GM23338 (cell line): ENCODE measurements around the gene BICRA.

Source experiments
- CREB1 ChIP-seq: fragments of 250-450 bp; sonication (Bioruptor Pico); IDR thresholded peaks from 2 replicates; pipeline ENCODE4 v1.5.0; 2020; ENCODE audit warnings: low read depth, mild to moderate bottlenecking, moderate library complexity
- EZH2 ChIP-seq: fragments of 200-600 bp; sonication (generic); IDR thresholded peaks from one replicate; pipeline ENCODE4 v1.8.0; 2017; ENCODE audit warnings: antibody characterized with exemption, mild to moderate bottlenecking, low read depth; ENCODE audit not compliant: unreplicated experiment
- EZH2phosphoT487 ChIP-seq: fragments of 200-600 bp; sonication (generic); IDR thresholded peaks from one replicate; pipeline ENCODE4 v1.8.1; 2018; ENCODE audit warnings: antibody characterized with exemption; ENCODE audit not compliant: unreplicated experiment
- JUNB ChIP-seq: IDR thresholded peaks from one replicate; pipeline ENCODE4 v1.6.1; 2016; ENCODE audit warnings: antibody characterized with exemption; ENCODE audit not compliant: unreplicated experiment
- NANOG ChIP-seq: IDR thresholded peaks from 2 replicates; pipeline ENCODE4 v1.6.1; 2016; ENCODE audit warnings: antibody characterized with exemption, borderline replicate concordance
- POLR2AphosphoS5 ChIP-seq: IDR thresholded peaks from 2 replicates; pipeline ENCODE4 v1.6.1; 2016; ENCODE audit warnings: antibody characterized with exemption, low read depth
- STAT1 ChIP-seq: IDR thresholded peaks from one replicate; pipeline ENCODE4 v1.6.1; 2016; ENCODE audit warnings: antibody characterized with exemption; ENCODE audit not compliant: unreplicated experiment
- ZNF114 ChIP-seq: fragments of 250-450 bp; sonication (Bioruptor Pico); IDR thresholded peaks from 2 replicates; pipeline ENCODE4 v1.5.0; 2020; ENCODE audit warnings: mild to moderate bottlenecking, moderate library complexity
- ZNF331 ChIP-seq: fragments of 250-450 bp; sonication (Bioruptor Pico); IDR thresholded peaks from 2 replicates; pipeline ENCODE4 v1.5.0; 2020; ENCODE audit warnings: low read depth, mild to moderate bottlenecking, moderate library complexity
- ZNF462 ChIP-seq: fragments of 250-450 bp; sonication (Bioruptor Pico); IDR thresholded peaks from 2 replicates; pipeline ENCODE4 v1.5.0; 2020; ENCODE audit warnings: mild to moderate bottlenecking, moderate library complexity
- TF ChIP-seq, protein P1 (sequence below), 2 experiments: fragments of 200-600 bp in 1 of 2; sonication (generic) in 1 of 2; conservative IDR thresholded peaks; 2 replicates each; pipeline versions ENCODE4 v1.5.1 to v1.6.1; 2016 to 2017; ENCODE audit warnings: antibody characterized with exemption in 2 of 2, low read depth in 2 of 2, mild to moderate bottlenecking in 2 of 2, moderate library complexity in 1 of 2
- TF ChIP-seq, protein P2 (sequence below): IDR thresholded peaks from one replicate; pipeline ENCODE4 v1.6.1; 2018; ENCODE audit warnings: antibody characterized with exemption; ENCODE audit not compliant: unreplicated experiment
- TF ChIP-seq, protein P3 (sequence below): IDR thresholded peaks from 2 replicates; pipeline ENCODE4 v1.6.1; 2016; ENCODE audit warnings: antibody characterized with exemption

- TF ChIP-seq, protein P1, sequence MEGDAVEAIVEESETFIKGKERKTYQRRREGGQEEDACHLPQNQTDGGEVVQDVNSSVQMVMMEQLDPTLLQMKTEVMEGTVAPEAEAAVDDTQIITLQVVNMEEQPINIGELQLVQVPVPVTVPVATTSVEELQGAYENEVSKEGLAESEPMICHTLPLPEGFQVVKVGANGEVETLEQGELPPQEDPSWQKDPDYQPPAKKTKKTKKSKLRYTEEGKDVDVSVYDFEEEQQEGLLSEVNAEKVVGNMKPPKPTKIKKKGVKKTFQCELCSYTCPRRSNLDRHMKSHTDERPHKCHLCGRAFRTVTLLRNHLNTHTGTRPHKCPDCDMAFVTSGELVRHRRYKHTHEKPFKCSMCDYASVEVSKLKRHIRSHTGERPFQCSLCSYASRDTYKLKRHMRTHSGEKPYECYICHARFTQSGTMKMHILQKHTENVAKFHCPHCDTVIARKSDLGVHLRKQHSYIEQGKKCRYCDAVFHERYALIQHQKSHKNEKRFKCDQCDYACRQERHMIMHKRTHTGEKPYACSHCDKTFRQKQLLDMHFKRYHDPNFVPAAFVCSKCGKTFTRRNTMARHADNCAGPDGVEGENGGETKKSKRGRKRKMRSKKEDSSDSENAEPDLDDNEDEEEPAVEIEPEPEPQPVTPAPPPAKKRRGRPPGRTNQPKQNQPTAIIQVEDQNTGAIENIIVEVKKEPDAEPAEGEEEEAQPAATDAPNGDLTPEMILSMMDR (conservative IDR thresholded peaks at IDR 0.05; ENCODE audit: low read depth in 2 of 2): no peak
- TF ChIP-seq POLR2AphosphoS5: no peak
- no peak for TF ChIP-seq EZH2
- no peak for TF ChIP-seq EZH2phosphoT487
- no peak for TF ChIP-seq ZNF462 (CRISPR knock-in tag)
- TF ChIP-seq, protein P2, sequence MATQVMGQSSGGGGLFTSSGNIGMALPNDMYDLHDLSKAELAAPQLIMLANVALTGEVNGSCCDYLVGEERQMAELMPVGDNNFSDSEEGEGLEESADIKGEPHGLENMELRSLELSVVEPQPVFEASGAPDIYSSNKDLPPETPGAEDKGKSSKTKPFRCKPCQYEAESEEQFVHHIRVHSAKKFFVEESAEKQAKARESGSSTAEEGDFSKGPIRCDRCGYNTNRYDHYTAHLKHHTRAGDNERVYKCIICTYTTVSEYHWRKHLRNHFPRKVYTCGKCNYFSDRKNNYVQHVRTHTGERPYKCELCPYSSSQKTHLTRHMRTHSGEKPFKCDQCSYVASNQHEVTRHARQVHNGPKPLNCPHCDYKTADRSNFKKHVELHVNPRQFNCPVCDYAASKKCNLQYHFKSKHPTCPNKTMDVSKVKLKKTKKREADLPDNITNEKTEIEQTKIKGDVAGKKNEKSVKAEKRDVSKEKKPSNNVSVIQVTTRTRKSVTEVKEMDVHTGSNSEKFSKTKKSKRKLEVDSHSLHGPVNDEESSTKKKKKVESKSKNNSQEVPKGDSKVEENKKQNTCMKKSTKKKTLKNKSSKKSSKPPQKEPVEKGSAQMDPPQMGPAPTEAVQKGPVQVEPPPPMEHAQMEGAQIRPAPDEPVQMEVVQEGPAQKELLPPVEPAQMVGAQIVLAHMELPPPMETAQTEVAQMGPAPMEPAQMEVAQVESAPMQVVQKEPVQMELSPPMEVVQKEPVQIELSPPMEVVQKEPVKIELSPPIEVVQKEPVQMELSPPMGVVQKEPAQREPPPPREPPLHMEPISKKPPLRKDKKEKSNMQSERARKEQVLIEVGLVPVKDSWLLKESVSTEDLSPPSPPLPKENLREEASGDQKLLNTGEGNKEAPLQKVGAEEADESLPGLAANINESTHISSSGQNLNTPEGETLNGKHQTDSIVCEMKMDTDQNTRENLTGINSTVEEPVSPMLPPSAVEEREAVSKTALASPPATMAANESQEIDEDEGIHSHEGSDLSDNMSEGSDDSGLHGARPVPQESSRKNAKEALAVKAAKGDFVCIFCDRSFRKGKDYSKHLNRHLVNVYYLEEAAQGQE: no peak
- TF ChIP-seq, protein P3, sequence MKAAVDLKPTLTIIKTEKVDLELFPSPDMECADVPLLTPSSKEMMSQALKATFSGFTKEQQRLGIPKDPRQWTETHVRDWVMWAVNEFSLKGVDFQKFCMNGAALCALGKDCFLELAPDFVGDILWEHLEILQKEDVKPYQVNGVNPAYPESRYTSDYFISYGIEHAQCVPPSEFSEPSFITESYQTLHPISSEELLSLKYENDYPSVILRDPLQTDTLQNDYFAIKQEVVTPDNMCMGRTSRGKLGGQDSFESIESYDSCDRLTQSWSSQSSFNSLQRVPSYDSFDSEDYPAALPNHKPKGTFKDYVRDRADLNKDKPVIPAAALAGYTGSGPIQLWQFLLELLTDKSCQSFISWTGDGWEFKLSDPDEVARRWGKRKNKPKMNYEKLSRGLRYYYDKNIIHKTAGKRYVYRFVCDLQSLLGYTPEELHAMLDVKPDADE: no peak
- TF ChIP-seq CREB1 (CRISPR knock-in tag): no peak
- no peak for TF ChIP-seq STAT1
- TF ChIP-seq JUNB: no peak
- no peak for TF ChIP-seq ZNF331
- no peak for TF ChIP-seq NANOG
- TF ChIP-seq ZNF114 (CRISPR knock-in tag): no peak
Measured at GRCh38 chr19:47676811-47677210, 67.9 kb downstream of the BICRA start.
